Measurements from ENCODE around the gene PDE8A. TPM values are rescaled to one million over a fixed set of nuclear protein-coding genes. Genes with fewer than 3 reads are reported as not detected.
A peak's percentile ranks its signal among the peaks of the same experiment; 100 is the strongest.

The PDE8A gene
- total and polyA plus RNA-seq, 2 of the 13 experiments (the other 11 are each of a cell fraction or from before 2014, with no cell fraction given): 26.3 to 48.5 TPM

DNA sequence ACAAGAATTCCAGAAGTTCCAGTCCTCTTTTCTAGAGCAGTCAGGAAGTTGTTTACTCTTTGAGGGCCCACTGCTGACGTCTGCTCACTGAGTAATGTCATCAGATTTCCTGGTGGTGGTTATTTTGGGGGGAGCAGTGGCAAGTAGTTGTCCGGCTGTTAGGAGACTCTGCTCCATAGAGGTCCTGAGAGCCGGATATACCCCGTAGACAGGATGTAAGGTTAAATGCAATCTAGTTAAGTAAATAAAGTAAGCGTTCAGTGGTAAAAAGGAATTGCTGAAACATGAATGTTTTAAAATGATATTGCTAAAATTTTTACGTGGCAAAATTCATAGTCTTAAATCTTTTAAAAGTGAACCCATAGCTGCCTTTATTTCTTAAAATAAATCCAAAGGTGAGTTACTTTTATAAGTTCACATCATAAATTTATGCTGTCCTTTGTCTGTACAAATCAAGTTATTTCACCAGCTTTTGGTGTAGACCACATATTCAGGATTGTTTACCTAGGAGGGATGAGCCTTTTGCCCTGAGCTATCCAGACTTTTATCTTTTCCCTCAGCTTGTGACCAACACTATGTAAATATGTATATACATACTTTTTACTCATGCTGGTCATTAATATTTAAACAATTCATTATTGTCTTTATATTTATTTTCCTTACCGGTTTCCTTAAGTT is 65.8 kb downstream of the PDE8A start (continued):
- TF ChIP-seq ZNF484 (CRISPR knock-in tag; IDR thresholded peaks at IDR 0.05; ENCODE audit: borderline replicate concordance, low read depth): no peak
- no peak; the same call in 1 of the 2 replicates for TF ChIP-seq ZNF652 (CRISPR knock-in tag; IDR thresholded peaks at IDR 0.05; ENCODE audit: borderline replicate concordance, low read depth)

DNA sequence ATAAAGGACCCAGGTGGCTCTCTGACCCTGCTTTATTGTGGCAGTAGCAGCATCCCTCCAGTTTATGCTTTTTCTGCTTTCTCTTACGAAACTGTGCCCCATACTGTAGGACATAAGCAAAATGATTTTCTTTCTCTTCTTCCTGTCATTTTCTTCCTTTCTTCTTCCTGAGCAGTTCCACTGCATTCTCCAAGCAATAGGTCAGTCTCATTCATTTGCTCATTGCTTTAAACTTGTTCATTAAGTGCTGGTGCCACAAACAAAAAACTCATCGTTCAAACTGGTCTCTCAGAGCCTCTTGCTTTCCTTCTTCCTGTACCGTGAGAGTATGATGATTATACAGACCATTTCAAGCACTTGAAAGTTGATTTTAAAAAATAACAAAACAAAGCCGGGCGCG is 66.8 kb downstream of the PDE8A start:
- peak overlapping the region; percentile 81 for H3K27ac ChIP-seq (ENCODE audit: extremely low read length, insufficient read depth, low read length)
- BruUV-seq (replicated peaks): no TSS peak

More for the DNA sequence above, 66.8 kb downstream of the PDE8A start:
- Histone ChIP-seq H3K9ac (ENCODE audit: insufficient read depth, low read depth, low read length) (peak overlapping the region; percentile 10; the same call in 1 of the 2 replicates), H3K36me3 (replicated peaks in 1 of 2; ENCODE audit: control insufficient read depth in 1 of 2, insufficient read depth in 2 of 2, low read length in 2 of 2) (no peaks in the 10 kb centered on the region), H3K79me2 (ENCODE audit: insufficient read depth, low read length) (peaks cover 69% of the 10 kb centered on the region), H2AFZ (ENCODE audit: low read length) (no peak overlapping the region), H3K4me1 (ENCODE audit: insufficient read depth, low read length) (peaks cover 55% of the 10 kb centered on the region), H3K4me2 (ENCODE audit: low read depth, low read length) (peak overlapping the region; percentile 16; the same call in 1 of the 2 replicates), H3K27me3 (ENCODE audit: control insufficient read depth in 1 of 2, insufficient read depth in 2 of 2, low read length in 2 of 2) (no peaks in the 10 kb centered on the region), H3K4me3 (replicated peaks in 1 of 3; ENCODE audit: insufficient read depth in 1 of 3, low read depth in 2 of 3, low read length in 3 of 3) (no peak overlapping the region), H4K20me1 (ENCODE audit: insufficient read depth, low read length) (no peaks in the 10 kb centered on the region), H3K9me3 (ENCODE audit: low read length) (no peaks in the 10 kb centered on the region)
- intact Hi-C loops (cut with micrococcal nuclease; ENCODE audit: unreplicated experiment): loop anchor here (5.0 kb wide), 1 partner anchor 226 kb away; no protein-coding TSS in a partner anchor
- ChIA-PET CTCF (ENCODE audit: low intra/inter-chr PET ratio, low total read pairs) (no interaction called here), POLR2A (interaction anchor here (1.2 kb wide), 1 partner anchor 68 kb away, joined by 9 read pairs; the partner anchor contains the start of gene PDE8A)
- DNase-seq (ENCODE audit: low spot score) (no peak), ATAC-seq (no peak), FAIRE-seq (no peak)
- TF ChIP-seq SYNCRIP (IDR thresholded peaks at IDR 0.05; ENCODE audit: insufficient read depth, low read depth, low read length): no peak
- TF ChIP-seq, protein P1, sequence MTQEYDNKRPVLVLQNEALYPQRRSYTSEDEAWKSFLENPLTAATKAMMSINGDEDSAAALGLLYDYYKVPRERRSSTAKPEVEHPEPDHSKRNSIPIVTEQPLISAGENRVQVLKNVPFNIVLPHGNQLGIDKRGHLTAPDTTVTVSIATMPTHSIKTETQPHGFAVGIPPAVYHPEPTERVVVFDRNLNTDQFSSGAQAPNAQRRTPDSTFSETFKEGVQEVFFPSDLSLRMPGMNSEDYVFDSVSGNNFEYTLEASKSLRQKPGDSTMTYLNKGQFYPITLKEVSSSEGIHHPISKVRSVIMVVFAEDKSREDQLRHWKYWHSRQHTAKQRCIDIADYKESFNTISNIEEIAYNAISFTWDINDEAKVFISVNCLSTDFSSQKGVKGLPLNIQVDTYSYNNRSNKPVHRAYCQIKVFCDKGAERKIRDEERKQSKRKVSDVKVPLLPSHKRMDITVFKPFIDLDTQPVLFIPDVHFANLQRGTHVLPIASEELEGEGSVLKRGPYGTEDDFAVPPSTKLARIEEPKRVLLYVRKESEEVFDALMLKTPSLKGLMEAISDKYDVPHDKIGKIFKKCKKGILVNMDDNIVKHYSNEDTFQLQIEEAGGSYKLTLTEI (CRISPR knock-in tag; conservative IDR thresholded peaks at IDR 0.05): no peak
- no peak for TF ChIP-seq ZFP62 (CRISPR knock-in tag; IDR thresholded peaks at IDR 0.05)
- no peak for TF ChIP-seq ZNF883 (CRISPR knock-in tag; IDR thresholded peaks at IDR 0.05; ENCODE audit: not compliant biosample characterization)
- no peak for TF ChIP-seq ZIK1 (CRISPR knock-in tag; IDR thresholded peaks at IDR 0.05; ENCODE audit: borderline replicate concordance, low read depth)
- TF ChIP-seq, protein P2, sequence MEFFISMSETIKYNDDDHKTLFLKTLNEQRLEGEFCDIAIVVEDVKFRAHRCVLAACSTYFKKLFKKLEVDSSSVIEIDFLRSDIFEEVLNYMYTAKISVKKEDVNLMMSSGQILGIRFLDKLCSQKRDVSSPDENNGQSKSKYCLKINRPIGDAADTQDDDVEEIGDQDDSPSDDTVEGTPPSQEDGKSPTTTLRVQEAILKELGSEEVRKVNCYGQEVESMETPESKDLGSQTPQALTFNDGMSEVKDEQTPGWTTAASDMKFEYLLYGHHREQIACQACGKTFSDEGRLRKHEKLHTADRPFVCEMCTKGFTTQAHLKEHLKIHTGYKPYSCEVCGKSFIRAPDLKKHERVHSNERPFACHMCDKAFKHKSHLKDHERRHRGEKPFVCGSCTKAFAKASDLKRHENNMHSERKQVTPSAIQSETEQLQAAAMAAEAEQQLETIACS (CRISPR knock-in tag; IDR thresholded peaks at IDR 0.05): no peak
- no peak for TF ChIP-seq ZNF34 (CRISPR knock-in tag; IDR thresholded peaks at IDR 0.05; ENCODE audit: borderline replicate concordance)
- TF ChIP-seq SP5 (CRISPR knock-in tag; IDR thresholded peaks at IDR 0.05; ENCODE audit: borderline replicate concordance, low read depth): no peak
- TF ChIP-seq HNRNPUL1 (IDR thresholded peaks at IDR 0.05; ENCODE audit: low read depth, low read length): no peak
- no peak for TF ChIP-seq HOXA9 (CRISPR knock-in tag; IDR thresholded peaks at IDR 0.05; ENCODE audit: borderline replicate concordance)
- no peak for TF ChIP-seq NFE2L1 (CRISPR knock-in tag; IDR thresholded peaks at IDR 0.05; ENCODE audit: borderline replicate concordance)
- in situ Hi-C loops (cut with HindIII; ENCODE audit: extremely low pct_ligation_motif_present, low pct_unique_long_range_greater_than_20kb): no loop called here
- WGBS (ENCODE audit: low lambda C conversion rate): 75% methylated on average over 6 of the region's 6 CpGs
